Right atrium auricular region (tissue), 2 donors: ENCODE data around the gene RNF213. TPM values are rescaled to one million over a fixed set of nuclear protein-coding genes. Genes with fewer than 3 reads are reported as not detected.

Source experiments
- DNase-seq: peaks from one replicate; pipeline ENCODE4 v3.0.0-alpha.2; 2019; ENCODE audit warnings: low spot score
- H3K27ac ChIP-seq, 2 donors: fragments of 200-600 bp; sonication (generic); 1 replicate in 1 of 2; 2 replicates in 1 of 2; pipeline ENCODE4 v1.5.1; 2016 to 2019
- H3K27me3 ChIP-seq, 2 donors: fragments of 200-600 bp; sonication (generic); one replicate each; pipeline versions ENCODE4 v1.5.1 to v1.6.0; 2017 to 2019
- H3K36me3 ChIP-seq: fragments of 200-600 bp; sonication (generic); one replicate; pipeline ENCODE4 v1.5.1; 2016
- H3K4me1 ChIP-seq, 2 donors: fragments of 200-600 bp; sonication (generic); one replicate each; pipeline versions ENCODE4 v1.5.1 to v1.6.0; 2017 to 2019
- H3K4me3 ChIP-seq, 2 donors: fragments of 200-600 bp; sonication (generic); 1 replicate in 1 of 2; 2 replicates in 1 of 2; pipeline ENCODE4 v1.5.1; 2017 to 2019; ENCODE audit warnings: mild to moderate bottlenecking in 1 of 2, moderate library complexity in 1 of 2
- H3K9me3 ChIP-seq, 2 donors: fragments of 200-600 bp; sonication (generic); one replicate each; pipeline ENCODE4 v1.5.1; 2019
- CTCF ChIP-seq, 2 donors: fragments of 200-600 bp; sonication (generic); IDR thresholded peaks; one replicate each; pipeline ENCODE4 v1.5.1; 2019; ENCODE audit warnings: antibody characterized with exemption in 2 of 2
- total RNA-seq, 2 donors: library from RNA; depleted of rRNA; stranded (reverse); fragments of >200 nt; gene quantifications; one replicate each; pipeline ENCODE4 v1.1.0, GENCODE V29; 2016

Gene RNF213
- total RNA-seq, 2 donors from 2014 or later: 27.3 to 36.8 TPM

- DNase-seq: no peak
- Histone ChIP-seq H3K27ac (no peak overlapping the region), H3K9me3 (no peaks in the 10 kb centered on the region), H3K27me3 (no peaks in the 10 kb centered on the region), H3K4me1 (no peaks in the 10 kb centered on the region), H3K36me3 (peaks cover 45% of the 10 kb centered on the region), H3K4me3 (no peak overlapping the region)
- TF ChIP-seq CTCF (IDR thresholded peaks at IDR 0.05): no peak
These were observed 25.9 kb downstream of the RNF213 start for GRCh38 chr17:80286638-80286960.

DNA sequence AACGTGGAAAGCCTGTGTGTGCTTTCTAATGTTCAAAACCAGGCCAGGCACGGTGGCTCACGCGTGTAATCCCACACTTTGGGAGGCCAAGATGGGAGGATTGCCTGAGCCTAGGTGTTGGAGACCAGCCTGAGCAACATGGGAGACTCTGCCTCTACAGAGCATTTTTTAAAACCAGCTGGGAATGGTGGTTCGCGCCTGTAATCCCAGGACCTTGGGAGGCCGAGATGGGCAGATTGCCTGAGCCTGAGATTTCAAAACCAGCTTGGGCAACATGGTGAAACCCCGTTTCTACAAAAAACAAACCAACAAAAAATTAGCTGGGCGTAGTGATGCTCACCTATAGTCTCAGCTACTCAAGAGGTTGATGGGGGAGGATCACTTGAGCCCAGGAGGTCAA, 26.4 kb downstream of the RNF213 start:
- no peak for TF ChIP-seq CTCF (IDR thresholded peaks at IDR 0.05)
- no peak for DNase-seq
- H3K27ac ChIP-seq: no peak overlapping the region
- H3K4me1 ChIP-seq: no peaks in the 10 kb centered on the region
- no peaks in the 10 kb centered on the region for H3K9me3 ChIP-seq
- H3K4me3 ChIP-seq: no peak overlapping the region
- peaks cover 45% of the 10 kb centered on the region for H3K36me3 ChIP-seq
- no peaks in the 10 kb centered on the region for H3K27me3 ChIP-seq

DNA sequence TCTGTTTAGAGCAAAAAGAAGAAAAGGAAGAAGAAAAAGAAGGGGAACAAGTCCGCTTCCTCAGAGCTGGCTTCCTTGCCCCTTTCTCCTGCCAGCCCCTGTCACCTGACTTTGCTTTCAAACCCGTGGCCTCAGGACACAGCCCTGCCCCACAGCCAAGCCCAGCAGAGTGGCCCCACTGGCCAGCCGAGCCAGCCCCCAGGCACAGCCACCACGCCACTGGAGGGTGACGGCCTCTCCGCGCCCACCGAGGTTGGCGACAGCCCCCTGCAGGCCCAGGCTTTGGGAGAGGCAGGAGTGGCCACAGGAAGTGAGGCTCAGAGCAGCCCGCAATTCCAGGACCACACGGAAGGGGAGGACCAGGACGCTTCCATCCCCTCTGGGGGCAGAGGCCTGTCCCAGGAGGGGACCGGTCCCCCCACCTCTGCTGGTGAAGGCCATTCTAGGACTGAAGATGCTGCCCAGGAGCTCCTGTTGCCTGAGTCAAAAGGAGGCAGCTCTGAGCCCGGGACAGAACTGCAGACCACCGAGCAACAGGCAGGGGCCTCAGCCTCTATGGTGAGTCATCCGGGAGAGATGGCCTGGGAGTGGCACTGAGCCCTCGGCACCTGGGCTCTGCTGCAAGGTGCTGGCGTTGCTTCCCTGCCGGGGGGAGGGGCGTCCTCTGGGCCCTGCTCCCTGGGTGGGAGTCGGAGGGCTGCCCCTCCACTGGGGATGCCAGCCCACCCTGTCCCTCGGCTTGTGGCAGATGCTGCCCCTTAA, 27.3 kb downstream of the RNF213 start:
- H3K9me3 ChIP-seq: no peaks in the 10 kb centered on the region

DNA sequence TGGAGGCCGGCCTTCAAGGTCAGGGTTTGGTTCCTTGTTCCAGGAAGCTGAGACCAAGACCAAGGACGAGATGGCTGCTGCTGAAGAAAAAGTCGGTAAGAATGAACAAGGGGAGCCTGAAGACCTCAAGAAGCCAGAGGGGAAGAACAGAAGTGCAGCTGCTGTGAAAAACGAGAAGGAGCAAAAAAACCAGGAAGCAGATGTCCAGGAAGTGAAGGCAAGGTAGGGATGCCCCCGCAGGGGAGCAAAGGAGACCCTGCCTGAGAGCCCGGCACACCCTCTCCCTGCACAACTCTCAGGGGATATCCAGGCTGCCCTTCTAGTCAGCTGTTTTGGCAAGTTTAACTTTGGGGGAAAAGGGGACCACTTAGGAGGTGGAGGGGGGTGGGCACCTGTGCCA, 29.0 kb downstream of the RNF213 start:
- Histone ChIP-seq H3K36me3 (peaks cover 67% of the 10 kb centered on the region), H3K4me3 (no peak overlapping the region), H3K4me1 (no peaks in the 10 kb centered on the region), H3K9me3 (no peaks in the 10 kb centered on the region), H3K27me3 (no peaks in the 10 kb centered on the region), H3K27ac (no peak overlapping the region)
- no peak for TF ChIP-seq CTCF (IDR thresholded peaks at IDR 0.05)
- DNase-seq: no peak

More for the DNA sequence above, 27.3 kb downstream of the RNF213 start:
- DNase-seq: no peak
- Histone ChIP-seq H3K27me3 (no peaks in the 10 kb centered on the region), H3K4me3 (no peak overlapping the region), H3K27ac (no peak overlapping the region), H3K4me1 (no peaks in the 10 kb centered on the region), H3K36me3 (peaks cover 54% of the 10 kb centered on the region)
- TF ChIP-seq CTCF (IDR thresholded peaks at IDR 0.05): no peak

GRCh38 chr17:80290156-80290555, 29.5 kb downstream of the RNF213 start:
- Histone ChIP-seq H3K4me3 (no peak overlapping the region), H3K4me1 (no peaks in the 10 kb centered on the region), H3K36me3 (peaks cover 73% of the 10 kb centered on the region), H3K27ac (no peak overlapping the region), H3K27me3 (no peaks in the 10 kb centered on the region), H3K9me3 (no peaks in the 10 kb centered on the region)
- no peak for DNase-seq
- TF ChIP-seq CTCF (IDR thresholded peaks at IDR 0.05): no peak

DNA sequence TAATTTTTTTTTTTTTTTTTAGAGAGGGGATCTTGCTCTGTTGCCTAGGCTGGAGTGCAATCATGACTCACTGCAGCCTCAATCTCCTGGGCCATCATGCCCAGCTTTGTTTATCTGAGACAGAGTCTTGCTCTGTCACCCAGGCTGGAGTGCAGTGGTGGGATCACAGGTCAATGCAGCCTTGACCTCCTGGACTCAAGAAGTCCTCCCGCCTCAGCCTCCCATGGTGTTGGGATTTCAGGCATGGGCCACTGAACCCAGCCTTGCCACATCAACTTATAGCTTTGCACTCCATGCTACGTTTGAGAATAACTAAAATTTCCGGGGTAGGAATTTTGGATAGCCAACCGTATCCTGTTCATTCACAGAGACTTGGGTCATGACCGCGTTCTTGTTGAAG, 30.6 kb downstream of the RNF213 start:
- no peaks in the 10 kb centered on the region for H3K4me1 ChIP-seq
- H3K27me3 ChIP-seq: no peaks in the 10 kb centered on the region
- H3K4me3 ChIP-seq: no peak overlapping the region
- H3K27ac ChIP-seq: no peak overlapping the region
- TF ChIP-seq CTCF (IDR thresholded peaks at IDR 0.05): no peak
- DNase-seq: no peak
- no peaks in the 10 kb centered on the region for H3K9me3 ChIP-seq
- peaks cover 82% of the 10 kb centered on the region for H3K36me3 ChIP-seq
